GM15510 (cell line): ENCODE results near the gene CDX1.

Experiments used
- POLR2A ChIP-seq: IDR thresholded peaks from 3 replicates; pipeline ENCODE4 v1.6.1; 2011; ENCODE audit warnings: borderline replicate concordance; ENCODE audit not compliant: insufficient read length; ENCODE audit errors: extremely low read depth

The CDX1 gene

DNA sequence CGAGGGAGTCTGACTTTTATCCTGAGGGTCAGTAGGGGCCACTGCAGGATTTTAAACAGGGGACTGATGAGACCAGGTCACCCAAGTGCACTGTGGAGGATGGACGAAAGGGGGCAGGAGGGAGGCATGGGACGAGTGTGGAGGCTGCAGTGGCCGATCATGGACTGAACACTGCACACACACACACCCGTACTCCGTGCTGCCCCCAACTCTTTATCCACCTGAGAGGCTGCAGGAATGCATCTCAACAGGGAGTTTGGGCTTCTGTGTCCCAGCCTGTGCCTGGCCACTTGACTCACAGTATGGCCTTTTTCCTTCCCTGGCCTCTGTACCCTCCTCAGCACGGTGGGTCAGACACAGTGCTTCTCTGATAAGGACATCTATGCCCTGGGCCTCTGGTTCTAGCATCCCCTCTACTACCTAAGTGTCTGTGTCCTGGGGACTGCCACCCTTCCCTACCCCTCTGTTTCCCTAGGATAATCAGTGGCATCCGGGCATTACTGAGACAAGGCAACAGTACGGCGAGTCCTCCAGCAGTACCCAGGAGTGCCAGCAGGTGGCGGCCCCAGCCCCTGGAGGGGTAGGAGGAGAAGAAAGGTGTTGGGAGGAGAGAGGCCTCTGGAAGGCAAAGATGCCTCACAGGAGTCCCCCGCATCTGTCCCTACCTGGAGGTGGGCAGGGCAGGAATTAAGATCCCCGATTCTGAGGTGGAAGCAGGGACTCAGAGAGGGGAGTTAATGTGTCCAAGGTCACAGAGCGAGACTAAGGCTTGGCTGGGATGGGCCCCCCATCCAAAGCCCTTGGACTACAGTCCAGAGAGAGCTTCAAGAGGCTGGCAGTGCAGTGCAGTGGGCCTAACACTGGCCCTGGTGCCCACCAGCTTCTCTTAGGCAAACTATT is 5.1 kb upstream of the CDX1 start:
- TF ChIP-seq POLR2A, result no peak

- no peak for TF ChIP-seq POLR2A
Measured at GRCh38 chr5:150162142-150162513, 4.5 kb upstream of the CDX1 start.

DNA sequence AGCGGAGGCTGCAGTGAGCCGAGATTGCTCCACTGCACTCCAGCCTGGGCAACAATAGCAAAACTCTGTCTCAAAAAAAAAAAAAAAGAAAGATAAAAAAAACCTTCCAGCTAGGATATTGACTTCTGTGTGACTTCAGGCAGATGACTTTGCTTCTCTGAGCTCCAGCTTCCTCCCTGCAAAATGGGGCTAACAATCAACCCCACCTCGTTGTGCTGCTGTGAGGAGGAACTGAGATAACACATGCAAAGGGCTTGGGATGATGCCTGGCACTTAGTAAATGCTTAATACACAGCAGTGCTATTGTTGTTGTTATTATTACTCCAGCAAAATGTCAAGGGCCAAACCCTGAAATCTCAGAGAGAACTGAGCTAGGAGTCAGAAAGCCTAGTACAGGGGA is 3.5 kb upstream of the CDX1 start:
- no peak for TF ChIP-seq POLR2A

DNA sequence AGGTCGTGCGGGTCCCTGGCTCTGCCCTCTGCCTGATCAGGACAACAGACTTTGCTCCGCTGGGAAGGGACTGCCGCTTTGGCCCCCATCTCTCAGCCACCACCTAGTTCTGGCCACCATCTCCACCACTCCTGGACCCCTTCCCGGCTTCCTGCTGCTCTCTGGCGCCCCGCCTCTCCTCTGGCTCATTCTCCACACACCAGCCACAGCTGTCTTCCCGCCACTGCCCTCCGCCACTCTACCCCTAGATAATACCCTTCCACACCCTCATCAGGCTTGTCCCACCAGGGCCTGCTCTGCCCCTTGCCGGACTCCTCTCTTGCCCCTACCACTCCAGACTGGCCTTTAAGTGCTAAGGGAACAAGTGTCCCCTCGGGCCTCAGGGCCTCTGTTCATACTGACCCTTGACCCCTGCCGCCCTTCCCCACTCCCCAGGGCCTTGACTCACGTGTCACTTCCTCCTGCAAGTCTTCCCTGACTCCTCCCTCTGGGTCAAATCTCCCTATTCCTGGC is 3.0 kb upstream of the CDX1 start:
- TF ChIP-seq POLR2A, result no peak

DNA sequence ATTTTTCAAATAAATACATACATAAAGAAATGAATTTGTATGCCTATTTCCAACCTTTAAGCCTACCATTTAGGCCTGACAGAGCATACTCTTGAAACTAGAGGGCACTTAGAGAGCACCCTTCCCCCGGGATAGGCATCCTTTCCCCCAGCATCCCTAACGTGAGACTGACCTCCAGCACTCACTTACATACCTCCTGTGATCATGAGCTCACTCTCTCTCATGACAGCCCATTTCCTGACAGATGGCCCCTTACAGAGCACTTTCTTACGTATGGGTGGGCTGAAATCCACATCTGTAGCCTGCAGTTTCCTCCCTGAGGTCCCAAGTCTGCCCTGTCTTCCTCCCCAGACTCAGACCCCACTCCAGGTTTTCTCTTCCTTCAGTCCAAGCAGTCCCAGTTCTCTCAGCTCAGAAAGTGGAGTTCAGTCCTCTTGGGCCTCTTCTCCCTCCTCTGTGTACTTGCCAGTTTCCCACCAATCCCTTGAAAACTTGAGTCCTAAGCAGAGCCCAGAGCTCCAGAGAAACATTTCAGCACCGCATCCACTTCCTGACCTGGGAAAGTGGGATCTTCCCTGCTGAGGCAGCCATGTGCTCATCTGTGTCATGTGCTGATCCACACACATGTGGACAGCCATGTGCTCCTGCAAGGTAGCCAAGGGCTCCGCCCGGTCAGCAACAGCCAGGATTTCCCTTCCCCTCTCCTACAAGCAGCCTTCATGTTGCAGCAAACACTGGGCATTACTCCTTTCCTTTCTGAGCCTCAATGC is 2.2 kb upstream of the CDX1 start:
- no peak for TF ChIP-seq POLR2A

DNA sequence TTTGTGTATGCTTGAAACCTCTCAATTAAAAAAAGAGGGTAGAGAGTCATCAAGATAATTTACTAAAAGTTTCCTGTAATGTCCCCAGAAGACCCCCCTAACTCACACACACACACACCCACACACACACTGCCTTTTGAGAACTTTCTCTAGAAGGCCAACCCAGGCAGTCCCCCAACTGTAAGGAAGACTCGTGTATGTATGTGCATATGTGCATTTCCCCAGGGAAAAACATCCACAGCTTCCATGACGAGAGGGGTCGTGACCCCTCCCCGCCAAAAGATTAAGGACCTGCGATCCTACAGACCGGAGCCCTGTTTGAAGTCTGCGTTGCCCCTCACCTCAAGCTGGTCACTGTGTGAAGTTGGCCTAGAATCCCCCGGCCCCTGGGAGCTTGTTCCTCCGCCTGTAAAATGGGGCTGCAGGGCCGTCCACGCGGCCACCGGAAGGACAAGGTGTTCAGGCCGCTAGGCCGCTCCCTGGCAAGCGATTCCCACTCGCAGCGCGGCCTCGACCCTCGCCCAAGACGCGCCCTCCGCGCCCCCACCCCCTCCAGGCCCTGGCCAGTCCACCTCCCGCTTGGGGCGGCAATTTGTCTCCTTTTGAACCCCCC is 435 bp upstream of the CDX1 start:
- no peak for TF ChIP-seq POLR2A

DNA sequence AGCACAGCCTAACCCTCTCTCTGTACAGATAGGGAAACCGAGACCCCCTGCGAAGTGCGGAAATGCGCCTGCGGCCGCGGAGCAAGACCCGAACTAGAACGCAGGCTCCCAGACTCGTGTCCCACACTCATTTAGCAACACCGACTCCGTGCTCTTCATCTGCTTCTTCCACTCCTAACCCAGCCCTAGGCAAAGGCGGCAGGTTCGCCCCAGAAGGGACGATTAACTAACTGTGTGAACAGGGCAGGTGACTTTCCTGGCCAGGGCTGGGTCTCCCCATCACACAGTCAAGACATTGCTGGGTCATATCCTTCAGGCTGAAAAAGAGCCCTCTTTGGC is 903 bp downstream of the CDX1 start:
- TF ChIP-seq POLR2A, result no peak

DNA sequence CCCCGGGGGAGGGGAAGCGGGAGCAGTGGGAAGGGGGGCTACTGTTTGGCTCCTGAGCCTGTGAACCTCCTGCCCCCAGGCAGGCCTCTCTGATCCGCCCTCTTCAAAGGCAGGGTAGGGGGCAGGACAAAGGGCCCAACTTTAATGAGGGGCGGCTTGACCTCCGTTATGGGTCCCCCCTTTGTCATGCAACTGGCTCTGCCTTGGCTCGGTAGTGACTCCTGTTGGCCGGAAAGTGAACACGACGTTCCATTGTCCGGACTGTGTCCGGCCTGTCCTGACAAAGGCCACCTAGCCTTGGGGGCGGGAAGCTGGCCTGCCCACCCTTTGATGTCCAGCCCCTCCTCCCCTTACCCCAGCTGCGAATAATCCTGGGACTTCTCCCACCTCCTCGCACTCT is 1.3 kb downstream of the CDX1 start:
- no peak for TF ChIP-seq POLR2A

DNA sequence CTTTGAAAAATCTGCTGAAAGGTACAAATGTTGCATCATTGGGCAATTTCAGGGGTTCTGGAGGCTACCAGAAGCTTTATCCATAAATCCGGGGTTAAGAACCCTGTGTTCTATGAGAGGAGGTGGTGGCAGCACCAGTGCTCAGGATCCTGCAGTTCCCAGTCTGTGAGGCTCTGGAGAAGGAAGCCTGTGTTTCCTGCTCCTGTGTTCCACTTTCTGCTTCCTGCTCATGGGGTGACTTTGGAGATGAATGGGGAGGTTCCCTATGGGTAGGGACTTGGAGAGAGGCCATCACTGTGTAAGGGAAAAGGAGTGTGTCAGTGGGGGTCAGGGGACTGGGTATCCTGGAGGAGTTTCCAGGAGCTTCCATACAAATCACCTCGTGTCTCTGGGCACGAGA is 2.3 kb downstream of the CDX1 start:
- TF ChIP-seq POLR2A, result no peak

DNA sequence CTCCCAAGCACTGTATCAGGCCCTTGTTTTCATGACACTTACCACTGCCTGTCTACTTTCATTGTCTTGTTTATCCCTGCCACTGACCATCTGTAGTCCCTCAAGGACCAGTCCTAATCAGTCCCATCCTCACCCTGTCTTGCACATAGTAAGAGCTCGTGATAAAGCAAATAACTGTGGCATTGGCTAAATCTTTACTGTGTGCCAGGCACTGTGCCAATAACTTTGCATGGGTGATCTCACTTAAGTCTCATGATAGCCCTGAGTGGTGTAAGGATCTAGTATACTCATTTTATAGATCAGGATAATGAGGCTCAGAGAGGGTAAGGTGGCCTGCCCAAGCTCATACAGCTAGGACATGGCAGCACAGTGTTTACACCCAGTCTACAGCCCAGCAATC is 5.6 kb downstream of the CDX1 start:
- no peak for TF ChIP-seq POLR2A

DNA sequence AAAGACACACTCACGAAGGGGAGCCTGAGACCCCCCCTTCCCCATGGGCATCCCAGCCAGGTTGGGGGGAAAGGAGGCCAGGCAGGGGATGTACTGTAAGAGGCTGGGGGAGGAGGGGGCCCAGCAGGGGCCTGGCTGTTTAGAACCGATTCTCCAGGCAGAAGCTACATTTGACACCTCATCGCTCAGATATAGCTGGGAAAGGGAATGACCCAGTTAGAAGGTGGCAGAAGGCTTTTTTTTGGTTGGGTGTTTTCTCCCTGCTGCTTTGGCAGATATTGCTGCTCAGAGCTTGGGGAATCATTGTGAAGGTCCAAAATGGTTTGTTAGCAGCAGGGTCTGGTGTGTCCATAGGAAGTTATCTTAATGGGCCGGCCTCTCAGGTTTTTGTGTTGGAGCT is 6.0 kb downstream of the CDX1 start:
- no peak for TF ChIP-seq POLR2A

DNA sequence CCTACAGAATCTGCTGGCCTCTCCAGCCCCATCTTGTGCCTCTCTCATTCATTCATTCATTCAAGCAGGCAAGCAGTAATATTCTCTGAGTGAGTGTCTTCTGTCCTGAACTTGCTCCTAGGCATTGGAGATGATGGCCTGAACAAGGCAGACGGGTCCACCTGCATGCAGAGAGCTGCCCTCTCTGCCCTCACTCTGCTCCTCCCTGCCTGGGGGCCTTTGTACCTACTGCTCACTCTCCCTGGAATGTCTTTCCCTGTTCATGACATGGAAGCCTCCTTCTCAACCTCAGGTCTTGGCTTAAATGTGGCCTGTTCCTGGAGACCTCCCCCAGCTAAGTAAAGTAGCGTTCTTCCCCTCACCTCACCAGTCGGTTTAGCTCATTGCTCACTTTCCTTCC is 6.6 kb downstream of the CDX1 start:
- TF ChIP-seq POLR2A, result no peak

DNA sequence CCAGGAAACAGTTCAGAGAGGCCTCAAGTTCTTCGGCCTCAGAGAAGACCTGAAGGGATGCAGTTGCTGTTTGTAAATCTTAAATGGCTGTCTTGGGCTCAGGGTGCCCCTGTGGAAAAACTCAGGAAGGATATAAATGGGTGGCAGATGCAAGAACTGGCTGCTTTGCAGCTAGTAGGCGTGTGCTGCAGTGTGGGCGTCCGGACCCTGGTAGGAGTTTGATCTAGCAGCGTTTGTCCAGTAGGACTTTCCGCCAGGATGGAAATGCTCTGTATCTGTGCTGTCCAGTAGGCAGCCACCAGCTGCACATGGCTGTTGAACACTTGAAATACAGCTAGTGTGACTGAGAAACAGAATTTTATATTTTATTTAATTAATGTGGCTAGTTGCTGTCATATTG is 7.7 kb downstream of the CDX1 start:
- TF ChIP-seq POLR2A, result no peak

DNA sequence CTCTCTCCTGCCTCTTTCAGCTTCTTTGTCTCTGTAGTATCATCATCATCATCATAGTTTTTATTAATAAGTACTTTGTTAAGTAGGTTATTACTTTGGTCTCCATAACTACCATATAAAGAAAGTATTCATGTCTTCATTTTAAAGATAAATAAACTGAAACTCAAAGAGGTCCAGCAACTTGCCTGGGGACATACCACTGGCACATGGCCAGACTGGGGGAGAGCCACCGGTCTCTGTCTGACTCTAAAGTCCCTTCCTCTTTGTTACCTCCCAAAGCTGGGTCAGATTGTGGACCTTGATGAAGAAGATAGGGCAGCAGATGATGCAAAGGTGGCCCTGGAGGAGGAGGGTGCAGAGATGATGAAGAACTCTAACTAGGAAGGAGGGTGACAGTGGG is 8.5 kb downstream of the CDX1 start:
- no peak for TF ChIP-seq POLR2A

DNA sequence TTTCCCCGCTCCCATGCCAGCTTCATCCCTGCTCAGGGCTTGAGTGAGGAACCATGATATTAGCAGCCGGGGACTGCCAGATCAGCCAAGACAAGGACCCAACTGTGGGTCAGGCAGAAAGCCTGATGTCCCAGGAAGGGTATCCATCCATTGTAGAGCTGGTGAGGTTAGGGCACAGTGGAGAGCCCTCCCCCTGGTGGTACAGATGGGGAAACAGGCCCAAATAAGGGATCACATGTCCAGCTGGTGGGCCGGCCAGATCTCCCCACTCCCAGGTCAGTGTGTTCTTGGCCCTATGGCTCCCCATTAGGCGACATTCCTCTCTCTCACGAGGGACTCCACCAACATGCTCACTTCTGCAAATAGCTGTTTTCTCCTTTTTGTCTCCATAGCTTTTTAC is 9.0 kb downstream of the CDX1 start:
- no peak for TF ChIP-seq POLR2A
